ENCODE data around the gene RORB. TPM values are rescaled to one million over a fixed set of nuclear protein-coding genes. Genes with fewer than 3 reads are reported as not detected.

Gene RORB
- polyA plus RNA-seq, 3 donors, result not detected

DNA sequence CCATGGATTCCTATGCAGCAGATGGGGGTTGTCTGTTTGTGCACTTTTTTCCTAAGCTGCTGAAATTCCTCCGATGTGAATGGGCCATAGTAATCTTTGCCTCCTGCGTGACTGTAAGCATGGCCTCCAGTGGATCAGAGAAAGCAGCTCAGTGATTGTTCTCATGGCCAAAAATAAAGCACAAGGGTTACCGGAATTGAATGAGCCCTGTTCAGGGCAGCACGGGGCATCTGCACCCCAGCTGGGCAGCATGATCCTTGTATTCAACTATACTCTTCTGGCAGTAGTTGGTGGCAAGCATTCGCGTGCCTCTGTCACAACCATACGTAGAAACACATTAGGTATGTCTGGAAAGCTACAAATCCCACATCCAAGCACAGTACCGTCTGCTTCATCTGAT is 193.9 kb downstream of the RORB start:
- peaks cover 0 to 2% (median 0%) of the 10 kb centered on the region in 7 donors for H3K9me3 Mint-ChIP-seq
- Histone ChIP-seq H3K36me3 (replicated peaks in 1 of 2; ENCODE audit: control insufficient read depth in 1 of 2, insufficient read depth in 2 of 2, low read length in 2 of 2) (no peaks in the 10 kb centered on the region), H3K9ac (ENCODE audit: insufficient read depth, low read length, poor library complexity, severe bottlenecking) (no peak overlapping the region), H3K9me3 (replicated peaks in 1 of 2; ENCODE audit: control insufficient read depth in 1 of 2, insufficient read depth in 1 of 2, low read length in 2 of 2) (no peaks in the 10 kb centered on the region), H3K4me3 (replicated peaks in 1 of 3; ENCODE audit: low read depth in 2 of 3, low read length in 3 of 3) (no peak overlapping the region), H2AFZ (ENCODE audit: insufficient read depth, low read depth, low read length, poor library complexity, severe bottlenecking) (no peak overlapping the region), H3K4me2 (replicated peaks; ENCODE audit: extremely low read depth, low read length, poor library complexity, severe bottlenecking) (no peak overlapping the region), H3K79me2 (ENCODE audit: insufficient read depth, low read length) (no peaks in the 10 kb centered on the region), H3K27me3 (ENCODE audit: control insufficient read depth in 2 of 2, insufficient read depth in 2 of 2, low read length in 2 of 2) (no peaks in the 10 kb centered on the region), H4K20me1 (ENCODE audit: insufficient read depth, low read length) (no peaks in the 10 kb centered on the region), H3K27ac (ENCODE audit: low read depth in 1 of 2, low read length in 2 of 2) (no peak overlapping the region), H3K4me1 (ENCODE audit: control insufficient read depth in 1 of 2, insufficient read depth in 2 of 2, low read length in 2 of 2) (no peaks in the 10 kb centered on the region)
- no peak overlapping the region for H3K27ac Mint-ChIP-seq
- H3K4me3 Mint-ChIP-seq, result no peak overlapping the region
- H3K4me1 Mint-ChIP-seq, result no peaks in the 10 kb centered on the region
- intact Hi-C loops (cut with micrococcal nuclease), result no loop called here
- DNase-seq, result no peak
- TF ChIP-seq, protein P1, sequence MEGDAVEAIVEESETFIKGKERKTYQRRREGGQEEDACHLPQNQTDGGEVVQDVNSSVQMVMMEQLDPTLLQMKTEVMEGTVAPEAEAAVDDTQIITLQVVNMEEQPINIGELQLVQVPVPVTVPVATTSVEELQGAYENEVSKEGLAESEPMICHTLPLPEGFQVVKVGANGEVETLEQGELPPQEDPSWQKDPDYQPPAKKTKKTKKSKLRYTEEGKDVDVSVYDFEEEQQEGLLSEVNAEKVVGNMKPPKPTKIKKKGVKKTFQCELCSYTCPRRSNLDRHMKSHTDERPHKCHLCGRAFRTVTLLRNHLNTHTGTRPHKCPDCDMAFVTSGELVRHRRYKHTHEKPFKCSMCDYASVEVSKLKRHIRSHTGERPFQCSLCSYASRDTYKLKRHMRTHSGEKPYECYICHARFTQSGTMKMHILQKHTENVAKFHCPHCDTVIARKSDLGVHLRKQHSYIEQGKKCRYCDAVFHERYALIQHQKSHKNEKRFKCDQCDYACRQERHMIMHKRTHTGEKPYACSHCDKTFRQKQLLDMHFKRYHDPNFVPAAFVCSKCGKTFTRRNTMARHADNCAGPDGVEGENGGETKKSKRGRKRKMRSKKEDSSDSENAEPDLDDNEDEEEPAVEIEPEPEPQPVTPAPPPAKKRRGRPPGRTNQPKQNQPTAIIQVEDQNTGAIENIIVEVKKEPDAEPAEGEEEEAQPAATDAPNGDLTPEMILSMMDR (IDR thresholded peaks at IDR 0.05), result no peak
- 81% methylated on average over 5 of the region's 8 CpGs for WGBS (ENCODE audit: insufficient coverage)
- peaks cover 0 to 5% (median 1%) of the 10 kb centered on the region in 3 donors for H3K27me3 Mint-ChIP-seq (ENCODE audit: low read depth in 3 of 3)
- no peaks in the 10 kb centered on the region for H3K36me3 Mint-ChIP-seq

DNA sequence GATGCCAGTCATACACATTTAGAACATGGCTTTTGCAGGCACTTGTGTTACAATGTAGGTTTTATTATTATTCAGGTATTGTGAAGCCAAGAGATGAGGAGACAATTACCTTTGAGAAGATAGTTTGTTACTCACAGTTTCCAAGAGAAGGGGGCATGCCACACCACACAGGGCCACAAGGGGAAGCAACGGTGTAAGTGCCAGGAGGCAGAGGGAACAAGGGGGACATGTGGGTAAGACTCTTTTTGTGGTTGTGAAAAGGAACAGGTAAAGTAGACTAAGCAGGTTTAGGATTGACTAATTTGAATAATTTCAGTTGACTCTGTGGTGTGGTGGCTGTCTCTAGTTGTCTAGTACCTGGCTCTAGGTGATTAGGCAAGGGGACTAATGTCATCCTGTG is 199.4 kb downstream of the RORB start:
- TF ChIP-seq, protein P1 (IDR thresholded peaks at IDR 0.05), result no peak
- H3K27ac Mint-ChIP-seq, result no peak overlapping the region
- Histone ChIP-seq H3K36me3 (replicated peaks in 1 of 2; ENCODE audit: control insufficient read depth in 1 of 2, insufficient read depth in 2 of 2, low read length in 2 of 2) (no peaks in the 10 kb centered on the region), H3K4me2 (replicated peaks; ENCODE audit: extremely low read depth, low read length, poor library complexity, severe bottlenecking) (no peak overlapping the region), H3K9me3 (replicated peaks in 1 of 2; ENCODE audit: control insufficient read depth in 1 of 2, insufficient read depth in 1 of 2, low read length in 2 of 2) (no peaks in the 10 kb centered on the region), H3K4me3 (replicated peaks in 1 of 3; ENCODE audit: low read depth in 2 of 3, low read length in 3 of 3) (no peak overlapping the region), H3K79me2 (ENCODE audit: insufficient read depth, low read length) (no peaks in the 10 kb centered on the region), H2AFZ (ENCODE audit: insufficient read depth, low read depth, low read length, poor library complexity, severe bottlenecking) (no peak overlapping the region), H3K4me1 (ENCODE audit: control insufficient read depth in 1 of 2, insufficient read depth in 2 of 2, low read length in 2 of 2) (no peaks in the 10 kb centered on the region), H3K27me3 (ENCODE audit: control insufficient read depth in 2 of 2, insufficient read depth in 2 of 2, low read length in 2 of 2) (no peaks in the 10 kb centered on the region), H3K9ac (ENCODE audit: insufficient read depth, low read length, poor library complexity, severe bottlenecking) (no peak overlapping the region), H4K20me1 (ENCODE audit: insufficient read depth, low read length) (no peaks in the 10 kb centered on the region), H3K27ac (ENCODE audit: low read depth in 1 of 2, low read length in 2 of 2) (no peak overlapping the region)
- peaks cover 0 to 4% (median 0%) of the 10 kb centered on the region in 3 donors for H3K27me3 Mint-ChIP-seq (ENCODE audit: low read depth in 3 of 3)
- 75% methylated on average over 1 of the region's 1 CpG for WGBS (ENCODE audit: insufficient coverage)
- H3K9me3 Mint-ChIP-seq, result peaks cover 0 to 3% (median 0%) of the 10 kb centered on the region in 7 donors
- intact Hi-C loops (cut with micrococcal nuclease), result no loop called here
- H3K4me3 Mint-ChIP-seq, result no peak overlapping the region
- H3K36me3 Mint-ChIP-seq, result no peaks in the 10 kb centered on the region
- DNase-seq, result no peak
- H3K4me1 Mint-ChIP-seq, result no peaks in the 10 kb centered on the region
